Endothelial cell of umbilical vein (primary cell): ENCODE measurements around the gene NEDD4L. TPM values are rescaled to one million over a fixed set of nuclear protein-coding genes. Genes with fewer than 3 reads are reported as not detected.

ENCODE experiments used
- BruUV-seq: library from RNA; stranded (reverse); fragments of 400-500 nt; replicated peaks from 2 replicates; lab custom pipeline; 2021; lab: Mats Ljungman, UMichigan
- CTCF ChIA-PET: fragments of 300-600, 350-600 bp; sonication (Branson Sonifier 250); formaldehyde crosslinking; loops from one replicate; lab custom pipeline; 2021; ENCODE audit warnings: antibody characterized with exemption, inconsistent platforms; lab: Charles Lee
- POLR2A ChIA-PET: fragments of 300-600, 350-600 bp; sonication (Branson Sonifier 250); formaldehyde crosslinking; loops from one replicate; lab custom pipeline; 2021; ENCODE audit warnings: antibody characterized with exemption, inconsistent platforms; lab: Charles Lee
- DNase-seq: peaks from one replicate; pipeline ENCODE4 v3.0.0-alpha.2; 2011; ENCODE audit warnings: low read depth, low spot score
- FAIRE-seq: peaks from 2 replicates; lab custom pipeline; 2011; peaks lifted over from hg19 to GRCh38; lab: Jason Lieb, UNC
- H2AFZ ChIP-seq: 2 replicates; pipeline ENCODE4 v1.6.0; 2012; ENCODE audit warnings: low read depth, low read length, control low read depth, inconsistent platforms
- H3K27ac ChIP-seq: 2 replicates; pipeline ENCODE4 v1.5.1; 2011; ENCODE audit warnings: low read depth, mild to moderate bottlenecking, control low read depth, low read length, moderate library complexity; ENCODE audit not compliant: insufficient read depth
- H3K27me3 ChIP-seq, 2 experiments: 2 replicates each; pipeline versions ENCODE4 v1.6.0 to v1.6.1; 2011; ENCODE audit warnings: low read length in 2 of 2, mixed read lengths in 1 of 2; ENCODE audit not compliant: control insufficient read depth in 2 of 2, insufficient read depth in 2 of 2
- H3K36me3 ChIP-seq, 2 experiments: 2 replicates in 1 of 2; 3 replicates in 1 of 2; pipeline ENCODE4 v1.5.1; 2011; ENCODE audit warnings: low read length in 2 of 2, mild to moderate bottlenecking in 1 of 2, moderate library complexity in 1 of 2; ENCODE audit not compliant: control insufficient read depth in 2 of 2, insufficient read depth in 2 of 2; ENCODE audit errors: extremely low read depth in 1 of 2
- H3K4me1 ChIP-seq: 3 replicates; pipeline ENCODE4 v1.5.1; 2011; ENCODE audit warnings: mild to moderate bottlenecking, low read length; ENCODE audit not compliant: control insufficient read depth, insufficient read depth; ENCODE audit errors: extremely low read depth
- H3K4me2 ChIP-seq: 2 replicates; pipeline ENCODE4 v1.6.1; 2011; ENCODE audit warnings: low read length, control low read depth, mixed read lengths; ENCODE audit not compliant: insufficient read depth
- H3K4me3 ChIP-seq, 3 experiments: fragments of 200-600 bp in 1 of 3; sonication (generic), shearing (Covaris generic) in 1 of 3; replicated peaks in 1 of 3; 2 replicates each; pipeline ENCODE4 v1.5.1; 2011 to 2016; ENCODE audit warnings: control low read depth in 3 of 3, low read length in 3 of 3, mild to moderate bottlenecking in 2 of 3, inconsistent platforms in 1 of 3, low read depth in 1 of 3, moderate library complexity in 1 of 3; ENCODE audit not compliant: insufficient read depth in 1 of 3
- H3K79me2 ChIP-seq: 2 replicates; pipeline ENCODE4 v1.6.0; 2012; ENCODE audit warnings: low read length, inconsistent platforms; ENCODE audit not compliant: control insufficient read depth, insufficient read depth
- H3K9ac ChIP-seq: replicated peaks from 2 replicates; pipeline ENCODE3; 2011; ENCODE audit warnings: low read length, control low read depth; ENCODE audit not compliant: insufficient read depth; ENCODE audit errors: extremely low read depth
- H3K9me1 ChIP-seq: replicated peaks from 3 replicates; pipeline ENCODE4 v1.6.0; 2011; ENCODE audit warnings: mild to moderate bottlenecking, low read length; ENCODE audit not compliant: control insufficient read depth, insufficient read depth; ENCODE audit errors: extremely low read depth
- H3K9me3 ChIP-seq: replicated peaks from 2 replicates; pipeline ENCODE4 v1.5.1; 2012; ENCODE audit warnings: low read length, inconsistent platforms; ENCODE audit not compliant: control insufficient read depth, insufficient read depth
- H4K20me1 ChIP-seq: replicated peaks from 2 replicates; pipeline ENCODE3; 2011; ENCODE audit warnings: mild to moderate bottlenecking, low read length; ENCODE audit not compliant: control insufficient read depth, insufficient read depth; ENCODE audit errors: extremely low read depth
- CTCF ChIP-seq, 2 donors: IDR thresholded peaks; 1 replicate in 1 of 2; 2 replicates in 1 of 2; pipeline ENCODE4 v1.5.1; 2011; ENCODE audit warnings: low read length in 2 of 2, mild to moderate bottlenecking in 2 of 2, moderate library complexity in 2 of 2, control low read depth in 1 of 2, inconsistent platforms in 1 of 2, low read depth in 1 of 2; ENCODE audit not compliant: insufficient read depth in 1 of 2; ENCODE audit errors: extremely low read depth in 1 of 2
- EZH2 ChIP-seq: IDR thresholded peaks from 2 replicates; pipeline ENCODE4 v1.6.1; 2012; ENCODE audit warnings: borderline replicate concordance, low read depth, mild to moderate bottlenecking, moderate library complexity, low read length, inconsistent platforms; ENCODE audit not compliant: severe bottlenecking
- FOS ChIP-seq: IDR thresholded peaks from 2 replicates; pipeline ENCODE4 v1.6.1; 2011; ENCODE audit warnings: mild to moderate bottlenecking, low read length, moderate library complexity, borderline replicate concordance; ENCODE audit not compliant: insufficient read depth
- GATA2 ChIP-seq: IDR thresholded peaks from 2 replicates; pipeline ENCODE4 v1.7.0; 2011; ENCODE audit warnings: low read depth, mild to moderate bottlenecking, moderate library complexity, mixed read lengths, low read length; ENCODE audit not compliant: insufficient read length, insufficient read depth
- JUN ChIP-seq: IDR thresholded peaks from 2 replicates; pipeline ENCODE4 v1.6.1; 2011; ENCODE audit warnings: borderline replicate concordance, low read depth; ENCODE audit not compliant: insufficient read length, insufficient read depth
- MAX ChIP-seq: IDR thresholded peaks from 2 replicates; pipeline ENCODE4 v1.6.1; 2011; ENCODE audit not compliant: insufficient read depth, insufficient read length
- MYC ChIP-seq: IDR thresholded peaks from one replicate; pipeline ENCODE4 v1.6.1; 2011; ENCODE audit warnings: mild to moderate bottlenecking, low read depth, low read length
- POLR2A ChIP-seq: IDR thresholded peaks from 2 replicates; pipeline ENCODE4 v1.6.1; 2012; ENCODE audit warnings: low read depth, mild to moderate bottlenecking, control low read depth, low read length
- POLR2AphosphoS5 ChIP-seq: IDR thresholded peaks from 2 replicates; pipeline ENCODE4 v1.6.1; 2012; ENCODE audit warnings: low read depth, mild to moderate bottlenecking, control low read depth, low read length, moderate library complexity; ENCODE audit not compliant: insufficient read depth
- dilution Hi-C: fragments of 300-500 bp; cut with MboI; formaldehyde crosslinking; loops from one replicate; pipeline ENCODE4 v1.15.0; 2019; ENCODE audit warnings: low sequenced_read_pairs; ENCODE audit not compliant: extremely low pct_ligation_motif_present
- intact Hi-C: fragments of 100-400 bp; cut with micrococcal nuclease; formaldehyde crosslinking; loops from one replicate; pipeline ENCODE4 v1.10.0; 2022
- polyA plus RNA-seq, 4 experiments: library from polyadenylated mRNA; depleted of rRNA in 3 of 4; stranded (reverse) in 3 of 4; unstranded in 1 of 4; fragments of >200 nt; gene quantifications; 2 replicates each; pipeline versions ENCODE4 v1.2.1 to v1.2.3, GENCODE V29; 2011 to 2012; ENCODE audit warnings: missing spikeins in 1 of 4
- total RNA-seq: library from RNA; stranded (reverse); gene quantifications from 2 replicates; pipeline ENCODE4 v1.2.3, GENCODE V29; 2021

The NEDD4L gene
- total and polyA plus RNA-seq, 2 donors (not counting 3 experiments of a cell fraction or from before 2014, with no cell fraction given), result 20.5 to 78.9 TPM

- FAIRE-seq (no peak), DNase-seq (no peak)
- TF ChIP-seq POLR2AphosphoS5, result no peak
- TF ChIP-seq CTCF (IDR thresholded peaks at IDR 0.05; ENCODE audit: extremely low read depth in 1 of 2, insufficient read depth in 1 of 2, low read depth in 1 of 2, low read length in 2 of 2), result no peak
- no peak for TF ChIP-seq JUN
- TF ChIP-seq GATA2, result no peak
- Histone ChIP-seq H4K20me1 (no peaks in the 10 kb centered on the region), H2AFZ (no peak overlapping the region), H3K79me2 (no peaks in the 10 kb centered on the region), H3K36me3 (no peaks in the 10 kb centered on the region), H3K4me3 (no peak overlapping the region), H3K9ac (no peak overlapping the region), H3K27me3 (no peaks in the 10 kb centered on the region), H3K4me2 (no peak overlapping the region), H3K27ac (no peak overlapping the region), H3K4me1 (no peaks in the 10 kb centered on the region), H3K9me1 (no peaks in the 10 kb centered on the region), H3K9me3 (no peaks in the 10 kb centered on the region)
- BruUV-seq, result no TSS peak
- CTCF ChIA-PET, result no interaction called here
- intact Hi-C loops, result no loop called here
- POLR2A ChIA-PET, result no interaction called here
- dilution Hi-C loops, result no loop called here
Observed at GRCh38 chr18:58305792-58306191, 261.8 kb downstream of the NEDD4L start.

- Histone ChIP-seq H3K79me2 (no peaks in the 10 kb centered on the region), H3K9me1 (no peaks in the 10 kb centered on the region), H2AFZ (no peak overlapping the region), H3K27me3 (no peaks in the 10 kb centered on the region), H3K9me3 (no peaks in the 10 kb centered on the region), H3K4me1 (no peaks in the 10 kb centered on the region), H3K27ac (no peak overlapping the region), H3K36me3 (no peaks in the 10 kb centered on the region), H4K20me1 (no peaks in the 10 kb centered on the region), H3K4me3 (no peak overlapping the region), H3K9ac (no peak overlapping the region), H3K4me2 (no peak overlapping the region)
- TF ChIP-seq EZH2, result no peak
- no peak for TF ChIP-seq POLR2AphosphoS5
- no peak for TF ChIP-seq MAX
- TF ChIP-seq GATA2, result no peak
- no peak for TF ChIP-seq MYC
- TF ChIP-seq JUN, result no peak
- no peak for TF ChIP-seq FOS
- TF ChIP-seq POLR2A, result no peak
- no peak for TF ChIP-seq CTCF (IDR thresholded peaks at IDR 0.05; ENCODE audit: extremely low read depth in 1 of 2, insufficient read depth in 1 of 2, low read depth in 1 of 2, low read length in 2 of 2)
- ChIA-PET POLR2A (no interaction called here), CTCF (interaction anchor here (1.5 kb wide), 1 partner anchor 14 kb away, joined by 4 read pairs; no protein-coding TSS in a partner anchor)
- DNase-seq, result no peak
- intact Hi-C loops, result no loop called here
- no TSS peak for BruUV-seq
- no peak for FAIRE-seq
- dilution Hi-C loops, result no loop called here
Observed at GRCh38 chr18:58307441-58307840, 263.4 kb downstream of the NEDD4L start.
